B cell (primary cell): ENCODE data around the gene KRTAP5-9. TPM values are rescaled to one million over a fixed set of nuclear protein-coding genes. Genes with fewer than 3 reads are reported as not detected.
A peak's percentile ranks its signal among the peaks of the same experiment; 100 is the strongest.
"Not testable (repeated sequence)": the region's sequence is repeated elsewhere in the genome, so short reads cannot be mapped to it uniquely, and the experiment has no call there.

Experiments used
- ATAC-seq: fragments of 200-7000 bp; cut with Tn5 transposase; one replicate; pipeline ENCODE4 v1.10.0; 2021; ENCODE audit warnings: low read depth, mild to moderate bottlenecking, moderate number of reproducible peaks, moderate library complexity
- CTCF ChIA-PET: fragments of 350-600 bp; sonication (Branson Sonifier 250); formaldehyde crosslinking; loops from one replicate; lab custom pipeline; 2021; ENCODE audit warnings: antibody characterized with exemption, inconsistent platforms; lab: Charles Lee
- POLR2A ChIA-PET: fragments of 350-600 bp; sonication (Branson Sonifier 250); formaldehyde crosslinking; loops from one replicate; lab custom pipeline; 2021; ENCODE audit warnings: antibody characterized with exemption; lab: Charles Lee
- DNase-seq: peaks from one replicate; pipeline ENCODE4 v3.0.0; 2013
- H2AFZ ChIP-seq: 2 replicates; pipeline ENCODE4 v1.6.1; 2012; ENCODE audit warnings: mild to moderate bottlenecking, low read depth, low read length; ENCODE audit not compliant: insufficient read depth, poor library complexity, severe bottlenecking
- H3K27ac ChIP-seq, 2 donors: 1 replicate in 1 of 2; 2 replicates in 1 of 2; pipeline ENCODE4 v1.5.1; 2012 to 2013; ENCODE audit warnings: low read length in 2 of 2, mild to moderate bottlenecking in 2 of 2, moderate library complexity in 1 of 2
- H3K27me3 ChIP-seq, 4 experiments: fragments of 200-600 bp in 1 of 4; sonication (generic) in 1 of 4; replicated peaks in 1 of 4; 1 replicate in 2 of 4; 2 replicates in 2 of 4; pipeline versions ENCODE4 v1.6.1 to v1.7.0; 2013 to 2016; ENCODE audit warnings: low read length in 3 of 4, mild to moderate bottlenecking in 2 of 4, mixed read lengths in 1 of 4, moderate library complexity in 1 of 4; ENCODE audit not compliant: insufficient read depth in 4 of 4, control insufficient read depth in 3 of 4; ENCODE audit errors: control extremely low read depth in 1 of 4
- H3K36me3 ChIP-seq, 2 experiments: replicated peaks in 1 of 2; 1 replicate in 1 of 2; 2 replicates in 1 of 2; pipeline versions ENCODE4 v1.6.1 to v1.7.1; 2013; ENCODE audit warnings: low read length in 1 of 2; ENCODE audit not compliant: insufficient read depth in 2 of 2, control insufficient read depth in 1 of 2; ENCODE audit errors: control extremely low read depth in 1 of 2, extremely low read depth in 1 of 2
- H3K4me1 ChIP-seq, 2 donors: fragments of 200-600 bp in 1 of 2; sonication (generic) in 1 of 2; 1 replicate in 1 of 2; 2 replicates in 1 of 2; pipeline versions ENCODE4 v1.5.1 to v1.6.1; 2013 to 2017; ENCODE audit warnings: low read length in 2 of 2; ENCODE audit not compliant: control insufficient read depth in 2 of 2, insufficient read depth in 2 of 2
- H3K4me2 ChIP-seq: replicated peaks from 2 replicates; pipeline ENCODE3; 2012; ENCODE audit warnings: mild to moderate bottlenecking, low read depth, low read length; ENCODE audit not compliant: poor library complexity, severe bottlenecking
- H3K4me3 ChIP-seq, 5 experiments: fragments of 200-600 bp in 1 of 5; sonication (generic) in 1 of 5; 1 replicate in 3 of 5; 2 replicates in 2 of 5; pipeline versions ENCODE4 v1.5.1 to v1.7.0; 2011 to 2016; ENCODE audit warnings: low read length in 4 of 5, mild to moderate bottlenecking in 4 of 5, low read depth in 2 of 5, control low read depth in 1 of 5, moderate library complexity in 1 of 5; ENCODE audit not compliant: insufficient read depth in 1 of 5; ENCODE audit errors: control extremely low read depth in 1 of 5, extremely low read depth in 1 of 5
- H3K79me2 ChIP-seq: fragments of 200-600 bp; sonication (generic); one replicate; pipeline ENCODE4 v1.6.0; 2016; ENCODE audit warnings: low read length; ENCODE audit not compliant: control insufficient read depth, insufficient read depth
- H3K9ac ChIP-seq: fragments of 200-600 bp; sonication (generic); 2 replicates; pipeline ENCODE4 v1.6.1; 2017; ENCODE audit warnings: mild to moderate bottlenecking, low read length, moderate library complexity
- H3K9me3 ChIP-seq, 3 donors: one replicate each; pipeline versions ENCODE4 v1.6.1 to v1.7.1; 2013; ENCODE audit warnings: low read length in 2 of 3; ENCODE audit not compliant: control insufficient read depth in 2 of 3, insufficient read depth in 1 of 3; ENCODE audit errors: control extremely low read depth in 1 of 3
- H4K20me1 ChIP-seq: 2 replicates; pipeline ENCODE4 v1.6.0; 2012; ENCODE audit warnings: mild to moderate bottlenecking, low read length; ENCODE audit not compliant: insufficient read depth, control insufficient read depth, poor library complexity, severe bottlenecking
- H3K27ac Mint-ChIP-seq: one replicate; pipeline ENCODE4 v1.8.0; 2021; ENCODE audit warnings: mixed read lengths
- H3K27me3 Mint-ChIP-seq: one replicate; pipeline ENCODE4 v1.8.0; 2021; ENCODE audit warnings: mixed read lengths
- H3K4me1 Mint-ChIP-seq: one replicate; pipeline ENCODE4 v1.8.0; 2021; ENCODE audit warnings: mixed read lengths
- H3K4me3 Mint-ChIP-seq: one replicate; pipeline ENCODE4 v1.8.0; 2021; ENCODE audit warnings: mixed read lengths
- H3K9me3 Mint-ChIP-seq: one replicate; pipeline ENCODE4 v1.8.0; 2022; ENCODE audit warnings: mixed read lengths; ENCODE audit not compliant: insufficient read depth
- WGBS: methylation state at CpG from one replicate; pipeline ENCODE4 v1.1.5; 2013; ENCODE audit warnings: missing lambda C conversion rate; ENCODE audit not compliant: insufficient coverage; 5-methylcytosine and 5-hydroxymethylcytosine counted together
- intact Hi-C: fragments of 100-400 bp; cut with micrococcal nuclease; formaldehyde crosslinking; loops from one replicate; pipeline ENCODE4 v1.10.0; 2022
- polyA plus RNA-seq: library from polyadenylated mRNA; depleted of rRNA; stranded (reverse); fragments of >200 nt; gene quantifications from 2 replicates; pipeline ENCODE4 v1.2.3, GENCODE V29; 2012
- total RNA-seq, 2 donors: library from RNA; stranded (reverse); fragments of 120-200 nt in 1 of 2; gene quantifications; 1 replicate in 1 of 2; 2 replicates in 1 of 2; pipeline versions ENCODE4 v1.2.3 to v1.2.4, GENCODE V29; 2013 to 2022
- TF ChIP-seq, protein P1 (sequence below): fragments of 200-600 bp; IDR thresholded peaks from one replicate; pipeline ENCODE4 v1.8.0; 2022; ENCODE audit warnings: antibody characterized with exemption, mild to moderate bottlenecking

Gene KRTAP5-9
- total and polyA plus RNA-seq, 2 donors (not counting 1 experiment from before 2014, with no cell fraction given): 0.34 to 0.95 TPM

DNA sequence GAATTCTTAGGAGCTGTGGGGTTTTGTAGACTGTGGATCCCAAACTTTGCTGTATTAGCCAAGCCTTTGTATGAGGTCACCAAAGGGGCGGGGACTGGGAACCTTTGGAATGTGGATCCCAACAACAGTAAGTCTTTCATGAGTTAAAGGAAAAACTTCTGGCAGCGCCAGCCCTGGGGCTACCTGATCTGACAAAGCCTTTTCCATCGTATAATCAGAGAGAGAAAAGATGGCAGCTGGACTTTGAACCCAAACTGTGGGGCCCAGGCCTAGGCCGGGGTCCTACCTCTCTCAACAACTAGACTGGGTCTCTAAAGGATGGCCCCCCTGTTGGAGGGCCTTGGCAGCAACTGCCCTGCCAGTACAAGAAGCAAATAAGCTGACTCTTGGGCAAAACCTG, 40.1 kb downstream of the KRTAP5-9 start:
- H3K9ac ChIP-seq, H3K4me1 Mint-ChIP-seq, H2AFZ ChIP-seq, H3K79me2 ChIP-seq, POLR2A ChIA-PET, H3K4me3 ChIP-seq, H3K36me3 ChIP-seq, DNase-seq, H3K9me3 Mint-ChIP-seq, intact Hi-C loops, H3K27me3 ChIP-seq, ATAC-seq, H4K20me1 ChIP-seq, H3K27ac Mint-ChIP-seq, H3K4me1 ChIP-seq, H3K4me3 Mint-ChIP-seq, H3K9me3 ChIP-seq, H3K4me2 ChIP-seq, CTCF ChIA-PET, H3K27ac ChIP-seq: not testable (repeated sequence)
- peaks cover 14% of the 10 kb centered on the region for H3K27me3 Mint-ChIP-seq
- 67% methylated on average over 3 of the region's 4 CpGs for WGBS

- H3K9me3 ChIP-seq, H4K20me1 ChIP-seq, H3K79me2 ChIP-seq, CTCF ChIA-PET, H3K4me2 ChIP-seq, H3K9me3 Mint-ChIP-seq, H3K4me3 ChIP-seq, H3K9ac ChIP-seq, ATAC-seq, intact Hi-C loops, H3K27me3 Mint-ChIP-seq, H3K27me3 ChIP-seq, H3K36me3 ChIP-seq, H3K4me1 Mint-ChIP-seq, H3K27ac ChIP-seq, H2AFZ ChIP-seq, POLR2A ChIA-PET, H3K4me1 ChIP-seq, H3K4me3 Mint-ChIP-seq, H3K27ac Mint-ChIP-seq: not testable (repeated sequence)
- TF ChIP-seq, protein P1, sequence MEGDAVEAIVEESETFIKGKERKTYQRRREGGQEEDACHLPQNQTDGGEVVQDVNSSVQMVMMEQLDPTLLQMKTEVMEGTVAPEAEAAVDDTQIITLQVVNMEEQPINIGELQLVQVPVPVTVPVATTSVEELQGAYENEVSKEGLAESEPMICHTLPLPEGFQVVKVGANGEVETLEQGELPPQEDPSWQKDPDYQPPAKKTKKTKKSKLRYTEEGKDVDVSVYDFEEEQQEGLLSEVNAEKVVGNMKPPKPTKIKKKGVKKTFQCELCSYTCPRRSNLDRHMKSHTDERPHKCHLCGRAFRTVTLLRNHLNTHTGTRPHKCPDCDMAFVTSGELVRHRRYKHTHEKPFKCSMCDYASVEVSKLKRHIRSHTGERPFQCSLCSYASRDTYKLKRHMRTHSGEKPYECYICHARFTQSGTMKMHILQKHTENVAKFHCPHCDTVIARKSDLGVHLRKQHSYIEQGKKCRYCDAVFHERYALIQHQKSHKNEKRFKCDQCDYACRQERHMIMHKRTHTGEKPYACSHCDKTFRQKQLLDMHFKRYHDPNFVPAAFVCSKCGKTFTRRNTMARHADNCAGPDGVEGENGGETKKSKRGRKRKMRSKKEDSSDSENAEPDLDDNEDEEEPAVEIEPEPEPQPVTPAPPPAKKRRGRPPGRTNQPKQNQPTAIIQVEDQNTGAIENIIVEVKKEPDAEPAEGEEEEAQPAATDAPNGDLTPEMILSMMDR: peak; percentile 35
- DNase-seq: peak; percentile 40
- WGBS: 95% methylated on average over 3 of the region's 11 CpGs
These were observed 40.8 kb downstream of the KRTAP5-9 start for GRCh38 chr11:71588822-71589545.

DNA sequence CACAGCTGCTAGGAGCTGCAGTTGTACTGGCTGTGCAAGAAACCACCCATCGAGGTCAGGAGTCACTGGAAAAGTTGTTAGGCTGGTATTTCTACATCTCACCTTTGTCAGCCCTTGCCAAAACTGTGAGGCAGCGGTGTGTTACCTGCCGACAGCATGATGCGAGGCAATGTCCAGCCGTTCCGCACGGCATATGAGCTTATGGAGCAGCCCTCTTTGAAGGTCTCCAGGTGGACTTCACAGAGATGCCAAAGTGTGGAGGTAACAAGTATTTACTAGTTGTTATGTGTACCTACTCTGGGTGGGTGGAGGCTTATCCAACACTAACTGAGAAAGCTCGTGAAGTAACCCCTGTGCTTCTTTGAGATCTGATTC, 41.3 kb downstream of the KRTAP5-9 start:
- H3K9me3 Mint-ChIP-seq, CTCF ChIA-PET, H3K4me3 Mint-ChIP-seq, DNase-seq, H3K27me3 ChIP-seq, H3K27me3 Mint-ChIP-seq, H3K4me2 ChIP-seq, H3K4me1 ChIP-seq, H3K4me1 Mint-ChIP-seq, H3K9me3 ChIP-seq, POLR2A ChIA-PET, H3K27ac Mint-ChIP-seq, H3K27ac ChIP-seq, H3K4me3 ChIP-seq, H3K36me3 ChIP-seq, H3K79me2 ChIP-seq, H2AFZ ChIP-seq, ATAC-seq, H4K20me1 ChIP-seq, H3K9ac ChIP-seq, intact Hi-C loops: not testable (repeated sequence)
- WGBS: 82% methylated on average over 7 of the region's 8 CpGs
